Mucosa of descending colon (tissue), 3 donors: ENCODE measurements around the gene FXYD1. TPM values are rescaled to one million over a fixed set of nuclear protein-coding genes. Genes with fewer than 3 reads are reported as not detected.

Experiments used
- ATAC-seq: fragments of 200-7000 bp; cut with Tn5 transposase; one replicate; pipeline ENCODE4 v1.9.1; 2020; ENCODE audit warnings: mild to moderate bottlenecking, moderate library complexity
- DNase-seq, 3 donors: peaks; one replicate each; pipeline ENCODE4 v3.0.0-alpha.2; 2020
- H3K36me3 ChIP-seq: fragments of 200-600 bp; one replicate; pipeline ENCODE4 v1.8.0; 2021; ENCODE audit warnings: low read depth, mild to moderate bottlenecking
- H3K4me1 ChIP-seq: fragments of 200-600 bp; one replicate; pipeline ENCODE4 v1.8.0; 2021; ENCODE audit warnings: low read depth, mild to moderate bottlenecking
- H3K4me3 ChIP-seq: fragments of 200-600 bp; one replicate; pipeline ENCODE4 v1.8.0; 2021; ENCODE audit warnings: mild to moderate bottlenecking
- H3K9me3 ChIP-seq: fragments of 200-600 bp; one replicate; pipeline ENCODE4 v1.8.0; 2021; ENCODE audit warnings: mild to moderate bottlenecking
- CTCF ChIP-seq: fragments of 200-600 bp; IDR thresholded peaks from one replicate; pipeline ENCODE4 v1.8.0; 2022; ENCODE audit warnings: antibody characterized with exemption, mild to moderate bottlenecking
- intact Hi-C, 2 donors: fragments of 100-400 bp; cut with DNase I in 1 of 2; cut with micrococcal nuclease in 1 of 2; formaldehyde crosslinking; loops; one replicate each; pipeline versions ENCODE4 v1.11.0 to v1.11.1; 2022; cut with DNase I, micrococcal nuclease
- total RNA-seq, 3 donors: library from RNA; stranded (reverse); fragmentation: NEBNext Ultra II Directional in 2 of 3; extraction: Animal tissue kit (Norgen Biotek cat#: 25700) in 2 of 3; gene quantifications; one replicate each; pipeline versions ENCODE4 v1.2.1 to v1.2.4, GENCODE V29; 2021 to 2023
- donor health status: DM: no; HTN: no; CAD: no; lungs with moderate emphysema.
- donor health status: DM: no; HTN: no; CAD: no.
- donor health status: DM: no; HTN: yes; CAD: no.

Gene FXYD1
- total RNA-seq, 3 donors from 2014 or later = 13.3 to 71.0 (median 15.4) TPM

DNA sequence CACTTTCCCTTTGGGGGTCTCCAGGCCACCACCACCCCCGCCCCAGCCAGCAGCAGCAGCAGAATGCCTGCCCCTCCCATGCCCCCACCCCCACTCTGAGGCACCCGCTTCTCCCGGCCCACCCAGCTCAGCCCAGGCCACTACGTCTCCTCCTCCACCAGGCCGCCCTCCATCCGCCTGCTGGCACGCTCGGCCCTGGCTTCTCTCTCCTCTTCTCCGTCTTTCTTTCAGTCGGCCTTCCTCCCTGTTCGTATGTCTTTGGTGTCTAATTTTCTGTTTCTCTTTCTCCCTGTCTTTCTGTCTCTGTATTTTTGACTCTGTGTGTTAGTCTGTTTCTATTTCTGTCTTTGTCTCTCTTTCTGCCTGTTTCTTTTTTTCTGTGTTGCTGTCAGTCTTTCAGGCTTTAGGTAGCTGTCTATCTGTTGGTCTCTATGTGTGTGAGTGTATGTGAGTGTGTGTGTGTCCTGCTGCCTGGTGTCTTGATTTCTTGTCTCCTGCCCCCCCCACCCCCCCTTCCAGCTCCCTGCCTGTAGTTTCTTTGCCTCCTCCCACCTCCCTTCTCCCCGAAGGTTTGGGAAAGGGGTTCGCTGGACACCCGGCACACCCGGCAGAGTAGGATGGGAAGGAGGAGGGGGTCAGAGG, 3.9 kb upstream of the FXYD1 start, which contains the start of gene LGI4:
Gene LGI4 (minus strand): TSS at position 459 of the 642 bp plus-strand sequence. CDS start 379 bp downstream, at position 80.
- intact Hi-C loops = no loop called here
- H3K36me3 ChIP-seq = no peaks in the 10 kb centered on the region
- H3K9me3 ChIP-seq = no peaks in the 10 kb centered on the region
- DNase-seq (peak in 2 of 3 donors; percentile 39 to 59), ATAC-seq (no peak)
- H3K4me3 ChIP-seq = no peak within 1 kb of the TSS
- TF ChIP-seq CTCF = no peak
- H3K4me1 ChIP-seq = peaks cover 25% of the 10 kb centered on the region

DNA sequence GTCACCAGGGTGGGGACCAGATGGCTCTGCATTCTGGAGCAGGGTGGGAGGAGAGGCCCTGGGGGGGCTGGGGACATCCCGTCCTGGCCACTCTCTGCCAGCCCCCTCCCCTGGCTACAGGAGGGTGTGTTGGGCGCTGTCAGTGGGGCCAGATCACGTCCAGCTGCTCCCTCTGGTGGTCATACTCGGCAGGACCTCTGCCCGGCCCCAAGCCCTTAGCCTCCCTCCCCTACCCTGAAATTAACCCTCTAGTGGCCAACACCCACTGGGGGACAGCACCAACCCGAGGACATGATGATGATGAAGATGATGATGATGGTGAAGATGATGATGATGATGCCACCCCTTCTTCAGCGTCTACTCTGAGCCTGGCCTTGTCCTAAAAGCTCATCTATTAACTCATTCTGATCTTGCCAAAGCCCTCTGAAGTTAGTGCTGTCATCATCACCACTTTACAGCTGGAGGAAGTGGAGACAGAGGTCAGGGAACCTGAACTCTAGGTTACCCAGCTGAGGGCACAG, 3.2 kb upstream of the FXYD1 start:
- Histone ChIP-seq H3K4me1 (peaks cover 24% of the 10 kb centered on the region), H3K9me3 (no peaks in the 10 kb centered on the region), H3K36me3 (no peaks in the 10 kb centered on the region), H3K4me3 (no peak overlapping the region)
- ATAC-seq = peak; percentile 73
- TF ChIP-seq CTCF = peak; percentile 82
- DNase-seq = peak; percentile 81 to 91 (median 89)
- intact Hi-C loops = no loop called here

DNA sequence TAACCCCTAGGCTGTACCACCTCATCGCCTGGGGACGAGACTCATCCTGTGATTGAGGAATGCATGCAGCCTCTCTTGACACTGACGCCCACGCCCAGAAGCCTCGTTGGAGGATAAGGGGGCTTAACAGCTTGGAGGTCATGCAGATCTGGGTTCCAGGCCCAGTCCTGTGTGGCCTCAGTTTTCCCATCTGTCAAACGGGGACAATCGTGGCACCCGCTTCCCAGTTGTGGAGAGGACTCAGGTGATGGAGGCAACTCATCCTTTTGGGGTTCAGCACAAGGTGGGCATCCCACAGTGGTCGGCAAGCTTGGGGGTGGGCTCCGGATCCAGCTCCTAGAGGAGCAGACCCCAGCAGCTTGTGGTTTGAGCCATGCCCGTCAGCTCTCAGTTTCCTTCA, 2.4 kb upstream of the FXYD1 start:
- Histone ChIP-seq H3K9me3 (no peaks in the 10 kb centered on the region), H3K36me3 (no peaks in the 10 kb centered on the region), H3K4me1 (peaks cover 17% of the 10 kb centered on the region), H3K4me3 (no peak overlapping the region)
- DNase-seq = peak in 2 of 3 donors; percentile 43 to 53
- no peak for TF ChIP-seq CTCF
- no peak for ATAC-seq
- intact Hi-C loops = no loop called here

DNA sequence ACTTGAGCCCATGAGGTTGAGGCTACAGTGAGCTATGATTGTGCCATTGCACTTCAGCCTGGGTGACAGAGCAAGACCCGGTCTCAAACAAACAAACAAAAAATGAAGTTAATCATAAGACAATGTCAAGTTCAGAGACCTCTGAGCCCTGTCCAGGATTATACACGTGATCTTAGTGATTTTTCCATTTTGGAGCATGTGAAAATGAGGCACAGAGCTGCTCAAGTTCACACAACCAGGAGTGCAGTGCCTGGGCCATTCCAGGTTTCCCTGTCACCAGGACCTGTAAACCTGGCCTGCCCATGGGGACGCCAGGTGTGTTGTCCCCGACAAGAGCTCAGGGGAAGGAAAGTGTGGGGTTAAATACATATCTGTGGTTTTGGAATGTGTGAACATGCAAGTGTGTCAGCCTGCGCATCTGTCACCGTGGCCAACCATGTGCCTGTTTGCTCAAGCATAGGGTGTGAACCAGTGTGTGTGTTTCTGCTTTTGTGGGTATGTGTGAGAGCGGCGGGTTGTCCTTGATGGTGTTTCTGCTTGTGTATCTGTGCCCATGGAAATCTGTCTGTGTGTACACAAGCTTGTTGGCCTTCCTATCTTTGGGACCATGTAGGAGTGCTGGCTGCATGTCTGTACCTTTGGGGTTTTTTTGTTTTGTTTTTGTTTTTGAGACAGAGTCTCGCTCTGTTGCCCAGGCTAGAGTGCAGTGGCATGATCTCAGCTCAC, 1.5 kb upstream of the FXYD1 start:
- peaks cover 21% of the 10 kb centered on the region for H3K4me1 ChIP-seq
- H3K36me3 ChIP-seq = no peaks in the 10 kb centered on the region
- no peaks in the 10 kb centered on the region for H3K9me3 ChIP-seq
- H3K4me3 ChIP-seq = no peak overlapping the region
- DNase-seq (peak in 1 of 3 donors; percentile 47), ATAC-seq (peak; percentile 11)
- no peak for TF ChIP-seq CTCF
- intact Hi-C loops = no loop called here

GRCh38 chr19:35140207-35140961, 1.8 kb downstream of the FXYD1 start:
- ATAC-seq (no peak), DNase-seq (peak in 1 of 3 donors; percentile 56)
- H3K4me3 ChIP-seq = no peak overlapping the region
- no peaks in the 10 kb centered on the region for H3K9me3 ChIP-seq
- intact Hi-C loops = no loop called here
- H3K36me3 ChIP-seq = no peaks in the 10 kb centered on the region
- no peak for TF ChIP-seq CTCF
- H3K4me1 ChIP-seq = peaks cover 23% of the 10 kb centered on the region
